Measurements from ENCODE around the gene GPANK1.

Gene GPANK1

GRCh38 chr6:31664790-31665500, at the start of gene GPANK1 (continued):
- TF ChIP-seq, protein P1, sequence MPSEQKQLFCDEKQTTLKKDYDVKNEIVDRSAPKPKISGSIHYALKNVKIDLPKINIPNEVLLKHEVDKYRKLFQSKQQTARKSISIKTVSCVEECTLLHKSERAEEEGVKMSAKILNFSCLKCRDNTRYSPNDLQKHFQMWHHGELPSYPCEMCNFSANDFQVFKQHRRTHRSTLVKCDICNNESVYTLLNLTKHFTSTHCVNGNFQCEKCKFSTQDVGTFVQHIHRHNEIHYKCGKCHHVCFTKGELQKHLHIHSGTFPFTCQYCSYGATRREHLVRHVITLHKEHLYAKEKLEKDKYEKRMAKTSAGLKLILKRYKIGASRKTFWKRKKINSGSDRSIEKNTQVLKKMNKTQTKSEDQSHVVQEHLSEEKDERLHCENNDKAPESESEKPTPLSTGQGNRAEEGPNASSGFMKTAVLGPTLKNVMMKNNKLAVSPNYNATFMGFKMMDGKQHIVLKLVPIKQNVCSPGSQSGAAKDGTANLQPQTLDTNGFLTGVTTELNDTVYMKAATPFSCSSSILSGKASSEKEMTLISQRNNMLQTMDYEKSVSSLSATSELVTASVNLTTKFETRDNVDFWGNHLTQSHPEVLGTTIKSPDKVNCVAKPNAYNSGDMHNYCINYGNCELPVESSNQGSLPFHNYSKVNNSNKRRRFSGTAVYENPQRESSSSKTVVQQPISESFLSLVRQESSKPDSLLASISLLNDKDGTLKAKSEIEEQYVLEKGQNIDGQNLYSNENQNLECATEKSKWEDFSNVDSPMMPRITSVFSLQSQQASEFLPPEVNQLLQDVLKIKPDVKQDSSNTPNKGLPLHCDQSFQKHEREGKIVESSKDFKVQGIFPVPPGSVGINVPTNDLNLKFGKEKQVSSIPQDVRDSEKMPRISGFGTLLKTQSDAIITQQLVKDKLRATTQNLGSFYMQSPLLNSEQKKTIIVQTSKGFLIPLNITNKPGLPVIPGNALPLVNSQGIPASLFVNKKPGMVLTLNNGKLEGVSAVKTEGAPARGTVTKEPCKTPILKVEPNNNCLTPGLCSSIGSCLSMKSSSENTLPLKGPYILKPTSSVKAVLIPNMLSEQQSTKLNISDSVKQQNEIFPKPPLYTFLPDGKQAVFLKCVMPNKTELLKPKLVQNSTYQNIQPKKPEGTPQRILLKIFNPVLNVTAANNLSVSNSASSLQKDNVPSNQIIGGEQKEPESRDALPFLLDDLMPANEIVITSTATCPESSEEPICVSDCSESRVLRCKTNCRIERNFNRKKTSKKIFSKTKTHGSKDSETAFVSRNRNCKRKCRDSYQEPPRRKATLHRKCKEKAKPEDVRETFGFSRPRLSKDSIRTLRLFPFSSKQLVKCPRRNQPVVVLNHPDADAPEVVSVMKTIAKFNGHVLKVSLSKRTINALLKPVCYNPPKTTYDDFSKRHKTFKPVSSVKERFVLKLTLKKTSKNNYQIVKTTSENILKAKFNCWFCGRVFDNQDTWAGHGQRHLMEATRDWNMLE (tag by site-specific recombination; conservative IDR thresholded peaks at IDR 0.05; ENCODE audit: low read depth): no peak
- TF ChIP-seq ZNF660 (tag by site-specific recombination; IDR thresholded peaks at IDR 0.05) (peak; percentile 42; the same call in 1 of the 2 replicates), KLF8 (tag by site-specific recombination; IDR thresholded peaks at IDR 0.05) (peak; percentile 48; the same call in 1 of the 2 replicates), ZNF48 (tag by site-specific recombination; IDR thresholded peaks at IDR 0.05) (no peak), ZNF548 (tag by site-specific recombination; IDR thresholded peaks at IDR 0.05) (no peak), ZFP37 (tag by site-specific recombination; IDR thresholded peaks at IDR 0.05) (0 out of 2 replicates have a peak, but pooled peaks have one; percentile 34), ZNF148 (tag by site-specific recombination; IDR thresholded peaks at IDR 0.05; ENCODE audit: borderline replicate concordance) (no peak), ZNF624 (tag by site-specific recombination; IDR thresholded peaks at IDR 0.05) (no peak), ZNF701 (tag by site-specific recombination; IDR thresholded peaks at IDR 0.05) (no peak), ZBTB7A (tag by site-specific recombination; IDR thresholded peaks at IDR 0.05; ENCODE audit: low read depth) (no peak), ZNF404 (tag by site-specific recombination; IDR thresholded peaks at IDR 0.05) (no peak), ZNF138 (tag by site-specific recombination; IDR thresholded peaks at IDR 0.05; ENCODE audit: borderline replicate concordance) (no peak), ZNF350 (tag by site-specific recombination; IDR thresholded peaks at IDR 0.05) (no peak), ZNF747 (tag by site-specific recombination; IDR thresholded peaks at IDR 0.05) (no peak)
- TF ChIP-seq, protein P2, sequence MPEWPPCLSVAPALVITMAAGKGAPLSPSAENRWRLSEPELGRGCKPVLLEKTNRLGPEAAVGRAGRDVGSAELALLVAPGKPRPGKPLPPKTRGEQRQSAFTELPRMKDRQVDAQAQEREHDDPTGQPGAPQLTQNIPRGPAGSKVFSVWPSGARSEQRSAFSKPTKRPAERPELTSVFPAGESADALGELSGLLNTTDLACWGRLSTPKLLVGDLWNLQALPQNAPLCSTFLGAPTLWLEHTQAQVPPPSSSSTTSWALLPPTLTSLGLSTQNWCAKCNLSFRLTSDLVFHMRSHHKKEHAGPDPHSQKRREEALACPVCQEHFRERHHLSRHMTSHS (tag by site-specific recombination; IDR thresholded peaks at IDR 0.05): no peak
- TF ChIP-seq, protein P3, sequence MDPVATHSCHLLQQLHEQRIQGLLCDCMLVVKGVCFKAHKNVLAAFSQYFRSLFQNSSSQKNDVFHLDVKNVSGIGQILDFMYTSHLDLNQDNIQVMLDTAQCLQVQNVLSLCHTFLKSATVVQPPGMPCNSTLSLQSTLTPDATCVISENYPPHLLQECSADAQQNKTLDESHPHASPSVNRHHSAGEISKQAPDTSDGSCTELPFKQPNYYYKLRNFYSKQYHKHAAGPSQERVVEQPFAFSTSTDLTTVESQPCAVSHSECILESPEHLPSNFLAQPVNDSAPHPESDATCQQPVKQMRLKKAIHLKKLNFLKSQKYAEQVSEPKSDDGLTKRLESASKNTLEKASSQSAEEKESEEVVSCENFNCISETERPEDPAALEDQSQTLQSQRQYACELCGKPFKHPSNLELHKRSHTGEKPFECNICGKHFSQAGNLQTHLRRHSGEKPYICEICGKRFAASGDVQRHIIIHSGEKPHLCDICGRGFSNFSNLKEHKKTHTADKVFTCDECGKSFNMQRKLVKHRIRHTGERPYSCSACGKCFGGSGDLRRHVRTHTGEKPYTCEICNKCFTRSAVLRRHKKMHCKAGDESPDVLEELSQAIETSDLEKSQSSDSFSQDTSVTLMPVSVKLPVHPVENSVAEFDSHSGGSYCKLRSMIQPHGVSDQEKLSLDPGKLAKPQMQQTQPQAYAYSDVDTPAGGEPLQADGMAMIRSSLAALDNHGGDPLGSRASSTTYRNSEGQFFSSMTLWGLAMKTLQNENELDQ (tag by site-specific recombination; IDR thresholded peaks at IDR 0.05; ENCODE audit: low read depth): no peak
- TF ChIP-seq, protein P4, sequence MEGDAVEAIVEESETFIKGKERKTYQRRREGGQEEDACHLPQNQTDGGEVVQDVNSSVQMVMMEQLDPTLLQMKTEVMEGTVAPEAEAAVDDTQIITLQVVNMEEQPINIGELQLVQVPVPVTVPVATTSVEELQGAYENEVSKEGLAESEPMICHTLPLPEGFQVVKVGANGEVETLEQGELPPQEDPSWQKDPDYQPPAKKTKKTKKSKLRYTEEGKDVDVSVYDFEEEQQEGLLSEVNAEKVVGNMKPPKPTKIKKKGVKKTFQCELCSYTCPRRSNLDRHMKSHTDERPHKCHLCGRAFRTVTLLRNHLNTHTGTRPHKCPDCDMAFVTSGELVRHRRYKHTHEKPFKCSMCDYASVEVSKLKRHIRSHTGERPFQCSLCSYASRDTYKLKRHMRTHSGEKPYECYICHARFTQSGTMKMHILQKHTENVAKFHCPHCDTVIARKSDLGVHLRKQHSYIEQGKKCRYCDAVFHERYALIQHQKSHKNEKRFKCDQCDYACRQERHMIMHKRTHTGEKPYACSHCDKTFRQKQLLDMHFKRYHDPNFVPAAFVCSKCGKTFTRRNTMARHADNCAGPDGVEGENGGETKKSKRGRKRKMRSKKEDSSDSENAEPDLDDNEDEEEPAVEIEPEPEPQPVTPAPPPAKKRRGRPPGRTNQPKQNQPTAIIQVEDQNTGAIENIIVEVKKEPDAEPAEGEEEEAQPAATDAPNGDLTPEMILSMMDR (tag by site-specific recombination; IDR thresholded peaks at IDR 0.05): no peak; the same call in 1 of the 2 replicates
- TF ChIP-seq, protein P5, sequence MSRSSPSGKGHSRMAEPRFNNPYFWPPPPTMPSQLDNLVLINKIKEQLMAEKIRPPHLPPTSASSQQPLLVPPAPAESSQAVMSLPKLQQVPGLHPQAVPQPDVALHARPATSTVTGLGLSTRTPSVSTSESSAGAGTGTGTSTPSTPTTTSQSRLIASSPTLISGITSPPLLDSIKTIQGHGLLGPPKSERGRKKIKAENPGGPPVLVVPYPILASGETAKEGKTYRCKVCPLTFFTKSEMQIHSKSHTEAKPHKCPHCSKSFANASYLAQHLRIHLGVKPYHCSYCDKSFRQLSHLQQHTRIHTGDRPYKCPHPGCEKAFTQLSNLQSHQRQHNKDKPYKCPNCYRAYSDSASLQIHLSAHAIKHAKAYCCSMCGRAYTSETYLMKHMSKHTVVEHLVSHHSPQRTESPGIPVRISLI (tag by site-specific recombination; IDR thresholded peaks at IDR 0.05): peak; percentile 88

Data from HEK293 (cell line).